ENCODE data around the gene TMEM18.
A peak's percentile ranks its signal among the peaks of the same experiment; 100 is the strongest.
"Not testable (repeated sequence)": the region's sequence is repeated elsewhere in the genome, so short reads cannot be mapped to it uniquely, and the experiment has no call there.

TMEM18 gene

DNA sequence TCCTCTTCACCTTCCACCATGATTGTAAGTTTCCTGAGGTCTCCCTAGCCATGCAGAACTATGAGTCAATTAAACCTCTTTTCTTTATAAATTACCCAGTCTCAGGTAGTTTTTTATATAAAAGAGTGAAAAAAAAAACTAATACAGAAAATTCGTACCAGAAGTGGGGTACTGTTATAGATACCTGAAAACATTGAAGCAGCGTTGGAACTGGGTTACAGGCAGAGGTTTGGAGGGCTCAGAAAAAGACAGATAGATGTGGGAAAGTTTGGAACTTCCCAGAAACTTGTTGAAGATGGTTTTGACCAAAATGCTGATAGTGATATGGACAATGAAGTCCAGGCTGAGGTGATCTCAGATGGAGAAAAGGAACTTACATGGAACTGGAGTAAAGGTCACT lies 7.7 kb upstream of the TMEM18 start:
- not testable (repeated sequence) for H3K4me1 Mint-ChIP-seq, H3K27ac Mint-ChIP-seq, H3K4me3 Mint-ChIP-seq, DNase-seq, H3K27me3 Mint-ChIP-seq, ATAC-seq
- Mint-ChIP-seq H3K9me3 (peaks cover 16% of the 10 kb centered on the region), H3K36me3 (ENCODE audit: low read depth) (peaks cover 18% of the 10 kb centered on the region)

DNA sequence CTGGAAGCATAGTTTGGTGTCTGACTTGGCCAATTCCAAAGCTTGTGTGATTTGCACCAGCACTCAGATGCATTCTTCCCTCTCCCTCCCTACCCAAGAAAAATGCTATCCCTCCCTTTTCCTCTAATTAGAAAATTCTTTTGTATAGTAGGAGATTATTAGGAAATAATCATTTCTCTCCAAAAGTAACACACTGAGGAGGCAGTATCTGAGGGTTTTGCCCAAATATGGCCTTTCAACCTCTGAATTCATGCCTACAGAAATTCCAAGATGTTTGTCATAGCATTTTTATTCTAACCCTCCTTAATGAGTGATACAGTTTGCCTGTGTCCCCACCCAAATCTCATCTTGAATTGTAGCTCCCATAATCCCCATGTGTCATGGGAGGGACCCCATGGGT lies 5.0 kb upstream of the TMEM18 start:
- Mint-ChIP-seq H3K4me3 (no peak overlapping the region), H3K27me3 (no peaks in the 10 kb centered on the region), H3K27ac (no peak overlapping the region), H3K9me3 (peaks cover 16% of the 10 kb centered on the region), H3K36me3 (ENCODE audit: low read depth) (peaks cover 18% of the 10 kb centered on the region), H3K4me1 (peaks cover 14% of the 10 kb centered on the region)
- DNase-seq, result no peak
- no peak for ATAC-seq

DNA sequence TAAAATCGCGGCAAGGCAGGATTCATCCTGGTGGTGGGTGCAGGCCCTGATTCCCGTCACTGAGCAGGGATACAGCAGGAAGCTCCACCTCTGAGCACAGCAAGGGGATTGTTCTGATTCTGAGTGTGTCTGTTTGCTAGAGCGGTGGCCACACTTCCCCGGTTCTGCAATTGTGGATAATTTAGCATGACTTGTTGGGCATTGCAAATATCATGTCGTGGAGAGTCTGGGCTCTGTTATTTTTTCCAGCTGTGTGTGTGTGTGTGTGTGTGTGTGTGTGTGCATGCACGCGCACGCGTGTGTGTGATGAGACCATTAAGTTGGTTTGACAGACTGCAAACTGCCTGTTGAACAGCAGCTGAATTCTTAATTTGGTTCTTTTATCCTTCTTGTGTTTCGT lies 4.1 kb upstream of the TMEM18 start:
- Mint-ChIP-seq H3K27ac (no peak overlapping the region), H3K9me3 (peaks cover 11% of the 10 kb centered on the region), H3K4me3 (no peak overlapping the region), H3K27me3 (no peaks in the 10 kb centered on the region), H3K4me1 (peaks cover 19% of the 10 kb centered on the region), H3K36me3 (ENCODE audit: low read depth) (peaks cover 20% of the 10 kb centered on the region)
- ATAC-seq (no peak), DNase-seq (no peak)

DNA sequence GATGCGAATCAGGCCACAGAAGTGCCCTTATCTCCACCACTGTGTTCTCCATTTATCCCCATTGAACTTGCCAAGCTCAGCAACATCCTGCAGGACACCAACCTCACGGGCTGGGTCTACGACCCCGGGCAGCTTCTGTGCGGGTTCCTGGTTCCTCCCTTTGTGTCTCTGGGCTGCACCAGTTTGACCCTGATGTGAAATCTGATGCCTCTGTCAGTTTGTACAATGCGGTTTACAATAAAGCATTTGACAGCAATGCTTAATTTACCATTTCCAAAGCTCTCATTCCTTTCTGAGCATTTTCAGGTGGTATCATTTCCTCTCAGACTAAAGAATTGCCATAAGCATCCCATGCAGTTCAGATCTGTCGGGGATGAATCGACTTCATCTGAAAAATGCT lies 3.3 kb upstream of the TMEM18 start:
- peaks cover 27% of the 10 kb centered on the region for H3K4me1 Mint-ChIP-seq
- no peak overlapping the region for H3K4me3 Mint-ChIP-seq
- no peak overlapping the region for H3K27ac Mint-ChIP-seq
- no peaks in the 10 kb centered on the region for H3K27me3 Mint-ChIP-seq
- ATAC-seq, result no peak
- H3K36me3 Mint-ChIP-seq (ENCODE audit: low read depth), result peaks cover 20% of the 10 kb centered on the region
- DNase-seq, result no peak
- H3K9me3 Mint-ChIP-seq, result peaks cover 11% of the 10 kb centered on the region

GRCh38 chr2:678964-679363 lies 1.8 kb upstream of the TMEM18 start:
- no peak for ATAC-seq
- peaks cover 8% of the 10 kb centered on the region for H3K36me3 Mint-ChIP-seq (ENCODE audit: low read depth)
- no peak for DNase-seq
- H3K4me1 Mint-ChIP-seq, result peaks cover 42% of the 10 kb centered on the region
- peak overlapping the region; percentile 92 for H3K4me3 Mint-ChIP-seq
- peak overlapping the region; percentile 76 for H3K27ac Mint-ChIP-seq
- no peaks in the 10 kb centered on the region for H3K9me3 Mint-ChIP-seq
- H3K27me3 Mint-ChIP-seq, result no peaks in the 10 kb centered on the region

- H3K9me3 Mint-ChIP-seq, result no peaks in the 10 kb centered on the region
- DNase-seq (no peak), ATAC-seq (no peak)
- peaks cover 9% of the 10 kb centered on the region for H3K36me3 Mint-ChIP-seq (ENCODE audit: low read depth)
- peaks cover 47% of the 10 kb centered on the region for H3K4me1 Mint-ChIP-seq
- H3K4me3 Mint-ChIP-seq, result peak overlapping the region; percentile 92
- no peaks in the 10 kb centered on the region for H3K27me3 Mint-ChIP-seq
- H3K27ac Mint-ChIP-seq, result peak overlapping the region; percentile 98
These were observed 849 bp upstream of the TMEM18 start for GRCh38 chr2:677959-678550.

- Mint-ChIP-seq H3K4me1 (peaks cover 47% of the 10 kb centered on the region), H3K27ac (peak overlapping the region; percentile 94), H3K36me3 (ENCODE audit: low read depth) (peaks cover 10% of the 10 kb centered on the region), H3K27me3 (no peaks in the 10 kb centered on the region), H3K4me3 (peak overlapping the region; percentile 92), H3K9me3 (no peaks in the 10 kb centered on the region)
- peak; percentile 84 for ATAC-seq
- peak; percentile 97 for DNase-seq
These were observed 555 bp downstream of the TMEM18 start for GRCh38 chr2:676647-677055.

- H3K4me3 Mint-ChIP-seq, result peak overlapping the region; percentile 92
- peaks cover 47% of the 10 kb centered on the region for H3K4me1 Mint-ChIP-seq
- peak; percentile 38 for ATAC-seq
These were observed 1.1 kb downstream of the TMEM18 start for GRCh38 chr2:675982-676646.

GRCh38 chr2:675460-675859 lies 1.7 kb downstream of the TMEM18 start:
- DNase-seq (no peak), ATAC-seq (no peak)
- H3K27me3 Mint-ChIP-seq, result no peaks in the 10 kb centered on the region
- no peaks in the 10 kb centered on the region for H3K9me3 Mint-ChIP-seq
- peaks cover 16% of the 10 kb centered on the region for H3K36me3 Mint-ChIP-seq (ENCODE audit: low read depth)
- H3K4me3 Mint-ChIP-seq, result peak overlapping the region; percentile 92
- H3K27ac Mint-ChIP-seq, result peak overlapping the region; percentile 94
- peaks cover 47% of the 10 kb centered on the region for H3K4me1 Mint-ChIP-seq

More at GRCh38 chr2:675982-676646, 1.1 kb downstream of the TMEM18 start:
- DNase-seq, result peak; percentile 54
- Mint-ChIP-seq H3K27me3 (no peaks in the 10 kb centered on the region), H3K36me3 (ENCODE audit: low read depth) (peaks cover 10% of the 10 kb centered on the region), H3K27ac (peak overlapping the region; percentile 94), H3K9me3 (no peaks in the 10 kb centered on the region)

DNA sequence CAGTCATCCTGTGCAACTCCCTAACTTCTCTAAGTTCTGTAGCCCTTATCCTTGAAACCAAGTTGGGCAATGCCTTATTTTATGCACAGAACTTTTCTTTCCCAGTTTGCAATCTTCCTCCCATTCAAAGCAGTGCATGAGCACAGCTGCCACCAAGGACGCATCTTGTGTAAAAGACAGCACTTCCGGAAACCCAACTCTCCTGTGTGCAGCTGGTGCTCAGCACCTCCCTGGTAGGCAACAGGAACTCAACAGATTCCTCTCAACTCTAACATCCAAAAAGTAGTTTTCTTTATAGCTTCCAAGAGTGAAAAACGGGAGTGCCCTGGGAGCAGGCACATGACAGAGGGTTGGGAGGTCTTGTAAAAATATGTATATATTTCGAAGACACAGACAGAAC lies 2.2 kb downstream of the TMEM18 start:
- H3K36me3 Mint-ChIP-seq (ENCODE audit: low read depth), result peaks cover 19% of the 10 kb centered on the region
- H3K27ac Mint-ChIP-seq, result peak overlapping the region; percentile 14
- peak overlapping the region; percentile 3 for H3K4me3 Mint-ChIP-seq
- H3K27me3 Mint-ChIP-seq, result no peaks in the 10 kb centered on the region
- ATAC-seq (no peak), DNase-seq (no peak)
- peaks cover 47% of the 10 kb centered on the region for H3K4me1 Mint-ChIP-seq
- H3K9me3 Mint-ChIP-seq, result no peaks in the 10 kb centered on the region

- H3K27me3 Mint-ChIP-seq, result no peaks in the 10 kb centered on the region
- peak overlapping the region; percentile 3 for H3K4me3 Mint-ChIP-seq
- H3K36me3 Mint-ChIP-seq (ENCODE audit: low read depth), result peaks cover 23% of the 10 kb centered on the region
- no peaks in the 10 kb centered on the region for H3K9me3 Mint-ChIP-seq
- peaks cover 48% of the 10 kb centered on the region for H3K4me1 Mint-ChIP-seq
- peak overlapping the region; percentile 14 for H3K27ac Mint-ChIP-seq
- ATAC-seq (no peak), DNase-seq (no peak)
These were observed 2.8 kb downstream of the TMEM18 start for GRCh38 chr2:674321-674985.

DNA sequence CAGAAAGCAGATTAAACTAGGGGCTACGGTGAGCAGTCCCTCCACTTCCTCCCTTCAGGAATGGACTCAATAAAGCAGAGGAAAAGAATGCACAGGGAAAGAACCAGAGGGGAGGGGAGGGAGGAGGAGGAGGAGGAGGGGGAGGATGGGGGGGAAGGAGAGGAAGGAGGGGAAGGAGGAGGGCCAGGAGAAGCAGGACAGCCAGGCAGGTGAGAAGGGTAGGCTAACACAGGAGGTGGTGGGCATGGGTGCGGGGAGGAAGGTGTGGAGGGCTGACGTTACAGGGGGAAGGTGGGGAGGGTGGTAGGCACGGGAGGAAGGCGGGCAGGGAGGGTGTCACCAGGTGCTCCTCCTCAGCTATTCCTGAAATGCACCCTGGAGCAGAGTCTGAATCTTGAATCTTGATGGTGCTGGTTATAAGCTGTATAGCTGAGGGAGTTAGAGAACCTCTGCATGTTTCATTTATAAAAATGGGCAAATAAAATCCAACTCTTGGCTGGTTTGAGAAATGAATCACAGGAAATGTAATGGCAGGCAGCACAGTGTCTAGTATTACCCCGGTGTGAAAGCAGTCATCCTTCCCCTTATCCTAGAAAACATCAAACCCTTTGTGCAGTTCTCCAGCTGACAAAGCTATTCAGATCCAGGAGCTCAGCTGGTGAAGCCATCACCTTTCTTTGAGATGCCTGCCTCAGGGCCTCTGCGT lies 3.4 kb downstream of the TMEM18 start:
- Mint-ChIP-seq H3K4me1 (peaks cover 45% of the 10 kb centered on the region), H3K9me3 (no peaks in the 10 kb centered on the region), H3K36me3 (ENCODE audit: low read depth) (peaks cover 25% of the 10 kb centered on the region), H3K27me3 (no peaks in the 10 kb centered on the region), H3K27ac (no peak overlapping the region), H3K4me3 (no peak overlapping the region)
- DNase-seq, result no peak
- no peak for ATAC-seq

- Mint-ChIP-seq H3K36me3 (ENCODE audit: low read depth) (peaks cover 30% of the 10 kb centered on the region), H3K9me3 (no peaks in the 10 kb centered on the region), H3K4me3 (no peak overlapping the region), H3K27me3 (no peaks in the 10 kb centered on the region), H3K27ac (no peak overlapping the region), H3K4me1 (peaks cover 42% of the 10 kb centered on the region)
- ATAC-seq (no peak), DNase-seq (no peak)
These were observed 4.2 kb downstream of the TMEM18 start for GRCh38 chr2:673016-673415.

DNA sequence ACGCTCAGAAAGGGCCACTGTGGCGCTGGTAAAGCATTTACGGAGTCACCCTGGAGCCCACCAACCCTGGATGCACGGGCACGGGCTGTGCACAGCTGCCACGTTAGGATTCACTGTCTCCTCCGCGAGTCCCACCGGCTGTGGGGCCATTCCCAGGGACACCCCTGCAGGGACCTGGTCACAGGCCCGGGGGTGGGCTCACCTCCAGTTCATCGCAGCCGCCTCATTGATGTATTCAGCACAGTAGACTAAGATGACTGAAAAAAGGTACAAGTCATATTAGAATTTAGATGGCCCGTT lies 4.7 kb downstream of the TMEM18 start:
- Mint-ChIP-seq H3K4me3 (no peak overlapping the region), H3K36me3 (ENCODE audit: low read depth) (peaks cover 35% of the 10 kb centered on the region), H3K27ac (no peak overlapping the region), H3K4me1 (peaks cover 44% of the 10 kb centered on the region), H3K9me3 (no peaks in the 10 kb centered on the region), H3K27me3 (no peaks in the 10 kb centered on the region)
- no peak for DNase-seq
- no peak for ATAC-seq
